Fibroblast of lung (primary cell): ENCODE measurements around the gene ARX. TPM values are rescaled to one million over a fixed set of nuclear protein-coding genes. Genes with fewer than 3 reads are reported as not detected.

Experiments
- DNase-seq, 2 donors: peaks; one replicate each; pipeline versions ENCODE4 v3.0.0 to v3.0.0-alpha.2; 2010; ENCODE audit warnings: low read depth in 2 of 2
- H2AFZ ChIP-seq: 2 replicates; pipeline ENCODE4 v1.5.1; 2012; ENCODE audit warnings: low read length, control low read depth, inconsistent platforms
- H3K27ac ChIP-seq: 2 replicates; pipeline ENCODE4 v1.5.1; 2011; ENCODE audit warnings: low read length, control low read depth; ENCODE audit not compliant: insufficient read depth
- H3K27me3 ChIP-seq: 2 replicates; pipeline ENCODE4 v1.5.1; 2011; ENCODE audit warnings: mild to moderate bottlenecking, low read length; ENCODE audit not compliant: control insufficient read depth, insufficient read depth
- H3K36me3 ChIP-seq: 2 replicates; pipeline ENCODE4 v1.5.1; 2011; ENCODE audit warnings: low read length; ENCODE audit not compliant: control insufficient read depth, insufficient read depth
- H3K4me1 ChIP-seq: 2 replicates; pipeline ENCODE4 v1.5.1; 2011; ENCODE audit warnings: low read length; ENCODE audit not compliant: control insufficient read depth, insufficient read depth; ENCODE audit errors: extremely low read depth
- H3K4me2 ChIP-seq: 2 replicates; pipeline ENCODE4 v1.5.1; 2011; ENCODE audit warnings: low read length, control low read depth; ENCODE audit not compliant: insufficient read depth; ENCODE audit errors: extremely low read depth
- H3K4me3 ChIP-seq, 4 experiments: fragments of 200-600 bp in 1 of 4; sonication (generic) in 1 of 4; replicated peaks in 1 of 4; 2 replicates each; pipeline ENCODE4 v1.5.1; 2011 to 2016; ENCODE audit warnings: low read length in 4 of 4, low read depth in 3 of 4, mild to moderate bottlenecking in 3 of 4, control low read depth in 2 of 4, inconsistent platforms in 1 of 4, mixed read lengths in 1 of 4; ENCODE audit not compliant: insufficient read depth in 1 of 4; ENCODE audit errors: control extremely low read depth in 1 of 4
- H3K79me2 ChIP-seq: 2 replicates; pipeline ENCODE4 v1.5.1; 2012; ENCODE audit warnings: mild to moderate bottlenecking, low read length, inconsistent platforms; ENCODE audit not compliant: control insufficient read depth, insufficient read depth
- H3K9ac ChIP-seq: 2 replicates; pipeline ENCODE4 v1.5.1; 2011; ENCODE audit warnings: mild to moderate bottlenecking, low read length, control low read depth; ENCODE audit not compliant: insufficient read depth
- H3K9me3 ChIP-seq: 2 replicates; pipeline ENCODE4 v1.5.1; 2012; ENCODE audit warnings: low read depth, low read length; ENCODE audit not compliant: control insufficient read depth, insufficient read depth
- H4K20me1 ChIP-seq: 2 replicates; pipeline ENCODE4 v1.5.1; 2011; ENCODE audit warnings: low read length; ENCODE audit not compliant: control insufficient read depth, insufficient read depth; ENCODE audit errors: extremely low read depth
- EZH2 ChIP-seq: IDR thresholded peaks from 2 replicates; pipeline ENCODE4 v1.5.1; 2012; ENCODE audit warnings: low read length, control low read depth, mild to moderate bottlenecking; ENCODE audit errors: missing control alignments
- polyA plus RNA-seq, 2 donors: library from polyadenylated mRNA; depleted of rRNA in 1 of 2; stranded (reverse) in 1 of 2; unstranded in 1 of 2; fragments of >200 nt; gene quantifications; 2 replicates each; pipeline ENCODE4 v1.2.1, GENCODE V29; 2011 to 2012; ENCODE audit warnings: missing spikeins in 1 of 2
- total RNA-seq: library from RNA; depleted of rRNA; stranded (reverse); fragments of >200 nt; gene quantifications from 2 replicates; pipeline ENCODE4 v1.2.1, GENCODE V29; 2014
- TF ChIP-seq, protein P1 (sequence below), 2 donors: IDR thresholded peaks in 1 of 2; conservative IDR thresholded peaks in 1 of 2; 1 replicate in 1 of 2; 2 replicates in 1 of 2; pipeline ENCODE4 v1.5.1; 2011 to 2012; ENCODE audit warnings: low read length in 2 of 2, control low read depth in 1 of 2, inconsistent platforms in 1 of 2, low read depth in 1 of 2, mild to moderate bottlenecking in 1 of 2

The ARX gene
- total and polyA plus RNA-seq, 2 donors (not counting 1 experiment from before 2014, with no cell fraction given), result not detected

DNA sequence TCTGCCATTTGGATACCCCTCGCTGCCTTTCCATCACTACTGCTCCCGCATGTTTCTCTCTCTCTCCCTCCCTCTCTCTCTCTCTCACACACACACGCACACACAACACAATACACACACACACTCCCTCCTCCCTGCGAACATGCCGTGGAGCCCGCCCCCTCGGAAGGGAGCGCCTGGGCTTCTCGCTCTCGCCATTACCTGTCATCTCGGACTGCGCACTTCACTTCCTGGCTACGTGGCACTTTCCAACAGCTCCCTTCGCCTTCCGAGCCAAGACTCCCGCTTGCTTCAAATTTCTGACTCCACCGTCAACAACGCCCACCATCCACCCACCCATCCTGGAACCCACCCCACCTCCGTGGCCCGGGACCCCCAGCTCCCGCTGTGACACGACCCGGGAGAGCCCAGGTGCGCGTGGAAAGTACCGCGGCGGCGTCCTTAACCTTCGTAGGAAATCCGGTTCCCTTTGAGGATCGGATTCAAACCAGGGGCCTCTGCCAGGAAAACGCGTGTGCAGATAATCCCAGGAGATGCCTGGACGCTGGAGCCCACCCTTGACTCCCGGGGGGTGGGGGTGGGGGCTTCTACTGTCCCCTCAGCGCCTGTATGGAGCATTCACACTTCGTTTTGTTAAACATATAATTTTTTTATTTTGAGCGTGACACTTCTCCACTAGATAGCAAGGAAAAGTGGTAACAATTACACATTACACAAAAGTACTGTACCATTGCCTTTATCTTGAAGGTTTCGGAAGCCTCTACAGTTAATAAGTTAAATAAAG, 12.5 kb downstream of the ARX start:
- Histone ChIP-seq H4K20me1 (no peaks in the 10 kb centered on the region), H3K27me3 (peaks cover 34% of the 10 kb centered on the region), H2AFZ (no peak overlapping the region), H3K9ac (no peak overlapping the region), H3K27ac (no peak overlapping the region), H3K9me3 (no peaks in the 10 kb centered on the region), H3K79me2 (no peaks in the 10 kb centered on the region), H3K4me2 (no peak overlapping the region), H3K36me3 (no peaks in the 10 kb centered on the region), H3K4me3 (peak overlapping the region in 1 of 4 experiments; percentile 8), H3K4me1 (no peaks in the 10 kb centered on the region)
- TF ChIP-seq EZH2, result peak; percentile 27
- TF ChIP-seq, protein P1, sequence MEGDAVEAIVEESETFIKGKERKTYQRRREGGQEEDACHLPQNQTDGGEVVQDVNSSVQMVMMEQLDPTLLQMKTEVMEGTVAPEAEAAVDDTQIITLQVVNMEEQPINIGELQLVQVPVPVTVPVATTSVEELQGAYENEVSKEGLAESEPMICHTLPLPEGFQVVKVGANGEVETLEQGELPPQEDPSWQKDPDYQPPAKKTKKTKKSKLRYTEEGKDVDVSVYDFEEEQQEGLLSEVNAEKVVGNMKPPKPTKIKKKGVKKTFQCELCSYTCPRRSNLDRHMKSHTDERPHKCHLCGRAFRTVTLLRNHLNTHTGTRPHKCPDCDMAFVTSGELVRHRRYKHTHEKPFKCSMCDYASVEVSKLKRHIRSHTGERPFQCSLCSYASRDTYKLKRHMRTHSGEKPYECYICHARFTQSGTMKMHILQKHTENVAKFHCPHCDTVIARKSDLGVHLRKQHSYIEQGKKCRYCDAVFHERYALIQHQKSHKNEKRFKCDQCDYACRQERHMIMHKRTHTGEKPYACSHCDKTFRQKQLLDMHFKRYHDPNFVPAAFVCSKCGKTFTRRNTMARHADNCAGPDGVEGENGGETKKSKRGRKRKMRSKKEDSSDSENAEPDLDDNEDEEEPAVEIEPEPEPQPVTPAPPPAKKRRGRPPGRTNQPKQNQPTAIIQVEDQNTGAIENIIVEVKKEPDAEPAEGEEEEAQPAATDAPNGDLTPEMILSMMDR (conservative IDR thresholded peaks at IDR 0.05 in 1 of 2, IDR thresholded peaks at IDR 0.05 in 1 of 2; ENCODE audit: low read depth in 1 of 2, low read length in 2 of 2), result no peak
- DNase-seq, result no peak

DNA sequence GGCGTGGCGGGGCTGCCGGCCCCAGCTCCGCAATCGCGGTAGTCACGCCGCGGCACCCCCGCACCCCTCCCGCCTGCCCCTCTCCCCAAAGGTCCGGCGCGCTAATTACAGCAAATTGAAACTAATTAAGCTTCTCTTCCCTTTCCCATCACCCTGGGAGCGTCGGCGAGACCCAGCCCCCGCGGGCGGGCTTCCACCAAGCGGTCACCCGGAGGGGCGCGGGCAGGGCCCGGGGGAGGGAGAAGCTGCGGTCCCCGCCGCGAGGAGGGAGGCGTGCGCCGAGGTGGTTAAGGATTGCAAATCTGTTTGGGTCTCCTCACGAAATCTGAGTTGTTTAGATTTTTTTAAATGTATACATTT, 13.1 kb downstream of the ARX start:
- Histone ChIP-seq H3K4me3 (peak overlapping the region in 2 of 4 experiments; percentile 8 to 27), H2AFZ (no peak overlapping the region), H3K4me2 (no peak overlapping the region), H3K4me1 (no peaks in the 10 kb centered on the region), H3K9me3 (no peaks in the 10 kb centered on the region), H3K27me3 (peaks cover 28% of the 10 kb centered on the region), H3K27ac (no peak overlapping the region), H4K20me1 (no peaks in the 10 kb centered on the region), H3K9ac (no peak overlapping the region), H3K36me3 (no peaks in the 10 kb centered on the region), H3K79me2 (no peaks in the 10 kb centered on the region)
- DNase-seq, result no peak
- TF ChIP-seq, protein P1 (conservative IDR thresholded peaks at IDR 0.05 in 1 of 2, IDR thresholded peaks at IDR 0.05 in 1 of 2; ENCODE audit: low read depth in 1 of 2, low read length in 2 of 2), result no peak
- TF ChIP-seq EZH2, result no peak

DNA sequence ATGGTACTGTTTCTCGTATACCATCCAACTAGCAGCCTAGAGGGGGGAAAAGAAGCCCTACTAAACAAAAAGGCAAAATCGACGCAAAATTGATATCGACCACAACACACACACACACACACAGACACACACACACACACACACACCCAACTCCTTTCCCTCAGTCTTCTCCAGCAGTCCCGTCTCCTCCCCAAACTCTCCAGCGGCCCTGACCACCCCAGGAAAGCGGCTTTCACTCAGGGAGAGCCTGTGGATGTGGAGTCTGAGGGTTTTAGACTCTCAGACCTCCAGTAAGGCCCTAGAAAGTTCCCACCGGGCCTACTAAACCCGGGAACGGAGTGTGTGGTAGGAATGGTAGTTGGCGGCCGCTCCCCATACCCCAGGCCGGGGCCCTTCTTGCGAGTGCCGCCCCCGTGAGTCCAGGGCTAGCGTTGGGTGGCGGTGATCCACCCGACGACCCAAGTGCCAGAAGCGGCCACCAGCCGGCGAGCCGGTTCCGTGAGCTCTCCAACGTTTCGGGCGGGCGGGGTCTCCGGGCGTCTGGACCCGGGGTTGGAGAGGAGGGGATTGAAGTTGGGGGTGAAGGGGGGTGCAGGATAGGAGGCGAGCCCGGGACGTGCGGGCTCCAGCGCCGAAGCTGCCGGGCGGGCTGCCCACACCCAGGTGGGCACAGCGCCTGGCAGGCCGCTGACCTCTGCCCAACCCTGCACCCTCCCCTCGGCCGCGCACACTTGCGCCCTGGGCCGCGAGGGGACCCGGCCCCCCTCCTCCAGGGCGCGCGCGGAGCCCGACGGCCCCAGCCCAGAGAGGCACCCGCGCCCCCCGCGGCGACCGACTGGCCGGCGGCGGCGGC, 13.7 kb downstream of the ARX start:
- no peaks in the 10 kb centered on the region for H3K9me3 ChIP-seq
- H3K36me3 ChIP-seq, result no peaks in the 10 kb centered on the region
- DNase-seq, result no peak
- no peak overlapping the region for H2AFZ ChIP-seq
- no peaks in the 10 kb centered on the region for H3K79me2 ChIP-seq
- H3K4me1 ChIP-seq, result no peaks in the 10 kb centered on the region
- no peak overlapping the region for H3K4me2 ChIP-seq
- peaks cover 24% of the 10 kb centered on the region for H3K27me3 ChIP-seq
- H3K9ac ChIP-seq, result no peak overlapping the region
- no peak overlapping the region for H3K27ac ChIP-seq
- no peaks in the 10 kb centered on the region for H4K20me1 ChIP-seq
- H3K4me3 ChIP-seq, result no peak overlapping the region
- no peak for TF ChIP-seq EZH2
- TF ChIP-seq, protein P1 (conservative IDR thresholded peaks at IDR 0.05 in 1 of 2, IDR thresholded peaks at IDR 0.05 in 1 of 2; ENCODE audit: low read depth in 1 of 2, low read length in 2 of 2), result no peak
